Activated CD8-positive, alpha-beta memory T cell treated with anti-CD3 and anti-CD28 coated beads for 48 hours (primary cell): ENCODE results near the gene POLL.
"Not testable (repeated sequence)": the region's sequence is repeated elsewhere in the genome, so short reads cannot be mapped to it uniquely, and the experiment has no call there.

Source experiments
- DNase-seq, 3 experiments: peaks; one replicate each; pipeline ENCODE4 v3.0.0-alpha.2; 2020; ENCODE audit warnings: low read depth in 2 of 3, low spot score in 2 of 3

The POLL gene

DNA sequence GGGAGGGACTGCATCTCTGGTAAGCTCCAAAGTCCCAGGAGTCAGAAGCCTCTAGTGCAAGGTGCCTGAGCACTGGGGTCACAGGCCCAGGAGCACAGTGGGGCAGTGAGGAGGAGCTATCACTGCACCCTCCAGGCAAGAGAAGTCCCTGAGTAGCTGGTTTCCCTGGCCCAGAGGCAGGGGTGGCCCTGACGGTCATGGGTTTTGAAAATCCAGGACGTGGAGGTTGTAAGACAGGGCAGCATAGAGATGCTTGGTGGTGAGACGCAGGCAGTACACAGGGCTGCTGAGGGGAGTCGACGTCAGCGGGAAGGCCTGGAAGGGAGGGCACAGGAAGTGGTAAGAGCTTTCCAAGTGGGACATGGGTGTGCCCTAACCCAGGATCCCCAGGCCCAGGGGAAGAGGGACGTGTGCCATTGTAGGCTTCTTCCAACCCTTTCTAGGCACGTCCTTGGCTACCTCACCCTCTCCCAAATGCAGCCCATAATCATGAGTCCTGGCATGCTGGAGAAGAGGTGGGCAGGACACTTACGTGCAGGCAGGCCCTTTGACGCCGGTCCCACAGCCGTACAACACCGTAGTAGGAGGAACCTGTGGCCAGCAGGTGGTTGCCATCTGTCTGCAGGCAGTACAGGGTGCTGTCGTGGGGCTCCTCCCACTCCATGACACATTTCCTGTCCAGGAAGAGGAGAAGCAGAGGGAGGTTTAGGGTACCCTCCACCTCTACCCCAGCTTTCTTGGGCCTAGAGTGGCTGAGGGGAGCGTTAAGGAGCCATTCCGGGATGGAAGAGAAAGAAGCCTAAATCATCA, 23.2 kb upstream of the POLL start:
- no peak for DNase-seq

GRCh38 chr10:101609481-101609880, 21.4 kb upstream of the POLL start:
- no peak for DNase-seq

GRCh38 chr10:101607124-101607523, 19.1 kb upstream of the POLL start:
- no peak for DNase-seq

DNA sequence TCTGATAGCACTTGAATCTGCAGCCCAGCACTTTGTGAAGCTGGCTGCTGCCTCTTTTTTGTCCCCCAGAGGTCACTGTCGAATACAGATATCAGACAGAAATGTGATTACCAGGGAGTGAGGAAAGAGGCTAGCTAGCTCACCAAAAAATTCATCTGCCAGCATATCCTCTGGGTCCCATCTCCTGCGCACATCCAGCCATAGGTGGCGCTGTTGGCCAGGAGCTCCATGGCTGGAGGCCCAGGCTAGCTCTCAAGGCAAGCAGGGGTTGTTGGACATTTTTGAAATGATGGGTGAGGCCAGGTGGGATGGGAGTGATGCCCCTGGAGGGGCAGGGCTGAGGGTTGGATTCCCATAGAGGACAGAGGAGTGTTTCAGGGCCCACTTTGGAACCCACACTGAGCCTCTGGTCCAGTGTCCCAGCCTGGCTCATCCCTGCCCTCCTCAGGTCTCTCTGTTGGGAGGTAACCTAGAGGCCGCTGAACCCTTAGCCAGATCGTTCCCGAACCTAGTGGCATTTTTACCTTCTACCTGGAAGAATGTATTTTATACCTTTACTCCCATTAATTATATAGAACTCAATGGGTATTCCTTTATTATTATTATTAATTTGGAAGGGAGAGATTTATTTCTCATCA, 14.8 kb upstream of the POLL start:
- peak in 2 of 3 experiments; percentile 19 to 61 for DNase-seq

- DNase-seq = no peak
These were observed 13.5 kb upstream of the POLL start for GRCh38 chr10:101601541-101601940.

DNA sequence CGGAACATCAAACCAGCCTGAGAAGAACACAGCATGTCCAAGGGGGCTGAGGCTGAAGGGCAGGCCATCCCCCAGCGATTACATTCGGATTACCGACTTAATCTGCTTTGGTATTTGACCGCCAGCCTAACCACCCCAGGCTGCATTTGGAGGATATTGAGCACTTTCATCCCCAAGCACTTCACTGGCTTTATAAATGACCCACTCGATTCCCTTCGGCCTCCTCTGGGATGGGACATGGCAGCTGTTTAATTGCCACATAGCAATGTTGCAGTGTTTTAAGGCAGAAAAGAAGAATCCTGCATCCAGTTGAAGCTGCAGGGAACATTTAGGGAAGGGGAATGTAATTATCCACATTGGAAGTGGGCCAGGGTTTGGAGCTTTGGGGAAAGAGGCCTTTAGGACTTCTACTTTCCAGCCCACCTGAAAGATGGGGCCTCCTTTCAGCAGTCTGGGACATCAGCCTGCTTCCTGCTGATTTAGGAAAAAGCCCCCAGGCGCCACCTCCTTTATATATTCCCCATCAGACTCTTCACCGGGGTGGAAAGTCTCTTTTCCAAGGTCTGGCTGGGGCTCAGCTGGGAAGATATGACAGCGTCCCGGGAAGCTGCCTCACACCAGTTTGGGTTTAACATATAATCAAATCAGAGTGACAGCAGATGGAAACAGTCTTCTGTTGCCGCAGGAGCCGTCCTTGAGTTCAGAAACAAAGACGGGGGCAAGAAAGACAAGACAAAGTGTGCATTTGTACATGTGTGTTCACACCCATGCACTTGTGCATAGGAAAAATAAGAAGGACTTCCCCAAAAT, 9.2 kb upstream of the POLL start:
- DNase-seq = no peak

DNA sequence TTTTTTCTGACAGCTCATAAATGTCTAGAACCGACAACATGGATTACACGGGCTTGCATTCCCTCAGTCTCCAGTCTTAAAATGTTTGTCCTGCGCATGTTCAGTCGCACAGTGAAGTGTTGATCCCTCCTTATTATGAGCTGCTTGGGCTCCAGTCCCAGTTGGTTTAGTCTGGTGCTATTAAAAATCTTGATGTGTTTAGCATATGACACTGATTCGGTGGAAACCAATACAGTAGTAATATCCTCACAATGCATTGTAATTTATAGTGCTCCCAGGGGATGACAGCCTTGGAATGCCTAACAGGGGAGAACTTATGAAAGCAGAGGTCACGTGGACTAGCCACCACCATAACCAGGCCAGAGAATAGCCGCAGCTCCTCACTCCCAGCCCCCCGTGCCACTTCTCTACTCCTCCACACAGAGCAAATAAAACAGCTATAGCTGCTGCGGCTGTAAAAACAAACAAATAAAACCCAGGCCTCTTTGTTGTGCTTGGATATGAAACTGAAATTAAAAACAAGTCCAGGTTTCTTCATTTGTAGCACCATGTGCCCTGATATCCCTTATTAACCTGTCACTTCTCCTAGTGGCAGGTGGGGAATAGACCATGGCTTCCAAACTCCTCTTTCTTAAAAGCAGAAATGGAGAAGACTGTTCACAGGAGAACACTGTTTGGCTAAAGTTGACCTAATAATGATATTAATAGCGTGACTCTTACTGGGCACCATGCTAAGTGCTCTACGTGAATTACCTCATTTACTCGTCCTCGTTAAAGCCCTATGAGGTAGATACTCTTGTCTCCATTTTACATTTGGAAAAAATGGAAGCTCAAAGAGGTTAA, 7.8 kb upstream of the POLL start:
- no peak for DNase-seq

- not testable (repeated sequence) for DNase-seq
These were observed 5.3 kb upstream of the POLL start for GRCh38 chr10:101593331-101593730.

DNA sequence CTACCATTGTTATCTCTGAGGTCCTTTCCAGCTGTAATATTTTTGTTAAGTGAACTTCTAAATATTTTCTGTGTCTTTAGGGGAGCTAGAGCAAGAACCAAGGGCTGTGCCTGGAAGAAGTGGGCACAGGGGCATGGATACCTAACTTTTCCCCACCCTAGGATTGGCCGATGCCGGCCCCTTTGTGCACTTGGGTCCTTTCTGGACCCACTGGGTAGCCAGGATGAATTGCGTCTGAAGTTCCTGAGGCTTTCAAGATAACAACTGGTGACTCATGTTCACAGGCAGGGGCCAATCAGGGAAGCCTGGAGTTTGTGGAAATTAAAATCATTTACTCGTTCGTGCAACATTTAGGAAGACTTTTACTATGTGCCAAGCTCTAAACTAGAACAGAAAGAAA, 822 bp upstream of the POLL start:
- no peak for DNase-seq

DNA sequence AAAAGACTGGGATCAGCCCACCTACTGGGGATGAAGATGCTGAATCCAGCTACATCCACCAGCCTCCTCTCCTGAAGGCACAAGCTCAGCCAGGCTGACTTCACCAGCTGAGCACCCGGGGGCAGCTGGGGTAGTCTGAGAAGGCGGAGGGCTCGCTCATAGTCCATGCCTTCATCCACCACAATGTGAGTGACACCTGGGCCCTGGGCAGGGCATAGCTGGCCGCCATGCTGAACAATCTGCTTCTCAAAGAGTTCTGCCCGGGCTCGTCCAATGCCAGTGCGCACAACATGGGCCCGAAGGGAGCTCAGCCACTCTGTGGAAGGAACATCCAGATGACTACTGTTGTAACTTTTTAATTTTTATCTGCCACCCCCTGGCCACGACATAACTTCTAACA, 2.2 kb downstream of the POLL start:
- no peak for DNase-seq

DNA sequence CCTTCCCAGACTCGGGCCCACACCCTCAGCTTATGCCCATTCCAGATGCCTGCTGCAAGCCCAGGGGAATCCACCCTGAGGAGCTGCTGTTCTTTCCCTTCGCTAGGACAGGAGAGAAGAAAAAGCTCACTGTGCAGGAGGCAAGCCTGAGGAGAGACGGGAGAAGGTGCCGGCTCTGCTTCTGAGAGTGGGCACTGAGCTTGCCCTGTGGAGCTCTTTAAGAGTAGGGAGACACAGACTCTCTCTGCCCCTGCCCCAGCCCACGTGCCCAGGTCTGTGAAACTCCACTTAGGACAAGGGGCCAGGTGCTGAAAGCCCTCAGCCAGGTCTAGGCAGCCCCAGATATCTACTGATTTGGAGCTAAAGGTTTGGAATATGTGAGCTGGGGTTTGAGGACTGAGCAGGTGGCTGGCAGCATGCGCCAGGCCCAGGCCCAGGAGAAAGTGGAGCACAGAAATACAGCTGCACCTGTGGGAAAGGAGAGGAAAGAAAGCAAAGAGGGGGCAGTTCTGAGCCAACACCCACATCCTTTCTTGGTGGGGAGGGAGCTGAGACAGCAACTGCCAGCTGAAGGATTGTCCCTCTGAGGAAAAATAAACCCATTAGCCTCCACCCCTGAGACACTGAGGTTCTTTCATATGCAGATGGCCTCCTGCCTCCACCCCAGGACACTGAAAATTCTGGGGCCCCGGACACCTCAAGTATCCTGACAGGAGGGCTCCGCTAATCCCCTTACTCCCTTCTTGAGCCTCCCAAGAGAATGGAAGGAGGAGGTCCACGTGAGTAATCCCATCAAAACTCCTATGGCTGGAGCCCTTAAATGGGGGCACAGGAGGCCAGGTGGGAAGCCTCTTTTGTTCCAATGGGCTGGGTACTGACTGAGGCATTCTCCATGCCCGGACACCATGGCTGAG, 7.3 kb downstream of the POLL start:
- no peak for DNase-seq

GRCh38 chr10:101579516-101579870, 8.6 kb downstream of the POLL start:
- no peak for DNase-seq

DNA sequence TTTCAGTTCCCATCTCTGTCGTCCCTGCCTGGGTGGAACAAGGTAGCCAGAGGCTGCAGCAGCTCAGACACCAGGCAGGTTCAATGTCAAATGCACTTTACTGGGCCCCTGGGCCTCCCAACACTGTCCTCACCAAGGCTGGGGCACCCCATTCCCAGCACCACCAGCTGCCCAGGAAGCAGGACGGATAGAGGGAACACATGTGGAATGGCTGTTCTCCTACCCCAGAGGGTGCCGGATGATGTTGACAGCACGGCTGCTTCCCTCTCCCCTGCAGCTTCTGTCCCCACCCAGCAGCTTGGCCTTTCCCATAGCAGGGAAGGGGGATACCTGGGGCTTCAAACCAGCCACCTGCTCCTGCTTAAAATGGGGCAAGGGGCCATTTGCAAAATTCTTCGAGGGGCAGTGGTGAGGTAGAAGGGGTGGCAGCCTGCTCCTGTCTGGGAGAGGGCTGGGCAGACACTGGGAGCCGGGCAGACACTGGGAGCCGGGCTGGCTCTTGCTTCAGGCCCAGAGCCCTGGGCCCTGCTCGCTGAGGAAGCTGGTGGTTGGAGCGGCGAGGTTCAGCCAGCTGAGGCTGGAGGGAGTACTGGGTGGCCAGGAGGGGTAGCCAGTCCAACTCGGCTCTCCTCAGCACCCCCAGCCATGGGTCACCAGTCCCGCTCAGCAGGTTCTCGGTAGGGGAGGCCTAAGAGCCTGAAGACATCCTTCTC, 9.1 kb downstream of the POLL start:
- DNase-seq = no peak

- no peak for DNase-seq
These were observed 9.9 kb downstream of the POLL start for GRCh38 chr10:101578192-101578591.

GRCh38 chr10:101577121-101577871, 10.8 kb downstream of the POLL start:
- no peak for DNase-seq

DNA sequence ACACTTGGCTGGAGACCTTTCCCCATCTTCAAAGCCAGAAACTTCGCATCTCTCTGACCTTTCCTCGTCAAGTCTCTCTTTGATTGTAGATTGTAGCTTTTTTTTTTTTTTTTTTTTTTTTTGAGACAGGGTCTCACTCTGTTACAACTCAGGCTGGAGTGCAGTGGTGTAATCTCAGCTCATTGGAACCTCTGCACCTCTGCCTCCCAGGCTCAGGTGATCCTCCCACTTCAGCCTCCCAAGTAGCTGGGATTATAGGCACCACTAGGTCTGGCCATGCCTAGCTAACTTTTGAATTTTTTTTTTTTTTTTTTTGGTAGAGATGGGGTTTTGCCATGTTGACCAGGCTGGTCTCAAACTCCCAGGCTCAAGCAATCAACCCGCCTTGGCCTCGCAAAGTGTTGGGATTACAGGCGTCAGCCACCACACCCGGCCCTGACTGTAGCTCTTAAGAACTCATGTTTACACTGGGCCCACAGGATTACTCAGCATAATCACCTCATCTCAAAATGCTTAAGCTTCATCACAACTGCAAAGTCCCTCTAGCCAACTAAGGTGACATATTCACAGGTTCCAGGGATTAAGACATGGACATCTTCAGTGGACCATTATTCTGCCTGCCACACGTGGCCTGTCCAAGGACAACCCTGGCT, 11.7 kb downstream of the POLL start:
- DNase-seq = no peak

GRCh38 chr10:101575580-101576210, 12.4 kb downstream of the POLL start:
- DNase-seq = no peak

DNA sequence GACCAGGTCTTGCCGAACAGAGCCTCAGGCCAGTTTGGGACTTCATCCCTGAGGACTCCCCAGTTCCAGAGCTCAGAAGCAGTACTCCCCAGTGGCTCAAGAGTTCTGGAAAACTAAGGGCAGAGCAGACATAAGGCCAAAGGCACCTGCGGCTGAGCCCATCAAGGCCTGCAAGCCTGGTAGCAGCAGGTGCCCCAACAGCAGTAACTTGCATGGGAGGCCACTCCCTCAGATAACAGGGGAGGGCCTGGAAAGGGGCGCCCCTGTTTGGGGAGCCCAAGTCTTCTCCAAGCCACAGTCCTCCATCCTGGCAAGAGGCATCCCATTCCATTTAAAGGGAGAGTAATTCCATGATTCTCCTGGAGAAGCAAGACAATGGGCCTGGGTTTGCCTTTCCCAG, 13.0 kb downstream of the POLL start:
- no peak for DNase-seq
